Endothelial cell (in vitro differentiated cells): Measurements from ENCODE around the gene TEX48. TPM values are rescaled to one million over a fixed set of nuclear protein-coding genes. Genes with fewer than 3 reads are reported as not detected.

ENCODE experiments used
- DNase-seq: peaks from one replicate; pipeline ENCODE4 v3.0.0; 2021; ENCODE audit warnings: low spot score
- H3K27ac Mint-ChIP-seq: one replicate; pipeline ENCODE4 v1.8.0; 2021; ENCODE audit warnings: mixed read lengths, inconsistent platforms; ENCODE audit not compliant: unreplicated experiment
- H3K27me3 Mint-ChIP-seq: one replicate; pipeline ENCODE4 v1.8.0; 2021; ENCODE audit warnings: mild to moderate bottlenecking, moderate library complexity, mixed read lengths, inconsistent platforms; ENCODE audit not compliant: unreplicated experiment
- H3K36me3 Mint-ChIP-seq: one replicate; pipeline ENCODE4 v1.8.0; 2021; ENCODE audit warnings: mild to moderate bottlenecking, low read depth, mixed read lengths, inconsistent platforms; ENCODE audit not compliant: unreplicated experiment
- H3K4me1 Mint-ChIP-seq: one replicate; pipeline ENCODE4 v1.8.0; 2021; ENCODE audit warnings: mild to moderate bottlenecking, mixed read lengths, inconsistent platforms; ENCODE audit not compliant: unreplicated experiment
- H3K4me3 Mint-ChIP-seq: one replicate; pipeline ENCODE4 v1.8.0; 2021; ENCODE audit warnings: mild to moderate bottlenecking, mixed read lengths, inconsistent platforms; ENCODE audit not compliant: unreplicated experiment
- H3K9me3 Mint-ChIP-seq: one replicate; pipeline ENCODE4 v1.8.0; 2021; ENCODE audit warnings: mixed read lengths, inconsistent platforms; ENCODE audit not compliant: unreplicated experiment
- CTCF ChIP-seq: fragments of 200-600 bp; sonication (generic); IDR thresholded peaks from one replicate; pipeline ENCODE4 v1.5.0; 2021; ENCODE audit warnings: antibody characterized with exemption; ENCODE audit not compliant: unreplicated experiment
- total RNA-seq: library from RNA; stranded (reverse); fragmentation: NEBNext Ultra II Directional; extraction: Animal tissue kit (Norgen Biotek cat#: 25700); gene quantifications from one replicate; pipeline ENCODE4 v1.2.1, GENCODE V29; 2021; ENCODE audit not compliant: unreplicated experiment

Gene TEX48
- total RNA-seq, 1 donor from 2014 or later = not detected

GRCh38 chr9:114664181-114664580, 17.8 kb downstream of the TEX48 start:
- no peak overlapping the region for H3K4me3 Mint-ChIP-seq
- no peak for TF ChIP-seq CTCF
- no peaks in the 10 kb centered on the region for H3K36me3 Mint-ChIP-seq
- H3K4me1 Mint-ChIP-seq = peaks cover 6% of the 10 kb centered on the region
- peaks cover 6% of the 10 kb centered on the region for H3K27me3 Mint-ChIP-seq
- no peak for DNase-seq
- no peak overlapping the region for H3K27ac Mint-ChIP-seq
- no peaks in the 10 kb centered on the region for H3K9me3 Mint-ChIP-seq

- peak; percentile 84 for TF ChIP-seq CTCF
- Mint-ChIP-seq H3K4me3 (no peak overlapping the region), H3K36me3 (no peaks in the 10 kb centered on the region), H3K4me1 (peaks cover 6% of the 10 kb centered on the region), H3K9me3 (no peaks in the 10 kb centered on the region), H3K27ac (no peak overlapping the region), H3K27me3 (peaks cover 7% of the 10 kb centered on the region)
- peak; percentile 76 for DNase-seq
Measured at GRCh38 chr9:114662081-114662989, 19.7 kb downstream of the TEX48 start.

- Mint-ChIP-seq H3K4me1 (peaks cover 3% of the 10 kb centered on the region), H3K4me3 (no peak within 1 kb of the TSS), H3K9me3 (no peaks in the 10 kb centered on the region), H3K27me3 (peaks cover 7% of the 10 kb centered on the region), H3K27ac (no peak within 1 kb of the TSS), H3K36me3 (no peaks in the 10 kb centered on the region)
- DNase-seq = no peak
- no peak for TF ChIP-seq CTCF
Measured at GRCh38 chr9:114657705-114658104, 24.3 kb downstream of the TEX48 start, which contains the start of gene TEX53. TSS of gene TEX53 (minus strand) at chr9:114657805. CDS start at chr9:114657774, 31 bp downstream.

GRCh38 chr9:114656301-114656700, 25.7 kb downstream of the TEX48 start:
- DNase-seq = no peak
- no peaks in the 10 kb centered on the region for H3K4me1 Mint-ChIP-seq
- no peak for TF ChIP-seq CTCF

GRCh38 chr9:114655689-114656088, 26.3 kb downstream of the TEX48 start:
- H3K36me3 Mint-ChIP-seq = no peaks in the 10 kb centered on the region
- no peaks in the 10 kb centered on the region for H3K9me3 Mint-ChIP-seq
- no peak for TF ChIP-seq CTCF

More at GRCh38 chr9:114656301-114656700, 25.7 kb downstream of the TEX48 start:
- Mint-ChIP-seq H3K27me3 (peaks cover 7% of the 10 kb centered on the region), H3K27ac (no peak overlapping the region), H3K4me3 (no peak overlapping the region), H3K36me3 (no peaks in the 10 kb centered on the region), H3K9me3 (no peaks in the 10 kb centered on the region)

More at GRCh38 chr9:114655689-114656088, 26.3 kb downstream of the TEX48 start:
- Mint-ChIP-seq H3K4me3 (no peak overlapping the region), H3K27me3 (peaks cover 7% of the 10 kb centered on the region), H3K27ac (no peak overlapping the region), H3K4me1 (no peaks in the 10 kb centered on the region)
- no peak for DNase-seq
